Activated CD4-positive, CD25-positive, alpha-beta regulatory T cell treated with anti-CD3 and anti-CD28 coated beads, Interleukin-2, amount 50 U/mL, for 16 hours (primary cell): ENCODE results near the gene TIPRL.
"Not testable (repeated sequence)": the region's sequence is repeated elsewhere in the genome, so short reads cannot be mapped to it uniquely, and the experiment has no call there.

Experiments used
- DNase-seq: peaks from one replicate; pipeline ENCODE4 v3.0.0-alpha.2; 2020; ENCODE audit warnings: low read depth, low spot score

TIPRL gene

DNA sequence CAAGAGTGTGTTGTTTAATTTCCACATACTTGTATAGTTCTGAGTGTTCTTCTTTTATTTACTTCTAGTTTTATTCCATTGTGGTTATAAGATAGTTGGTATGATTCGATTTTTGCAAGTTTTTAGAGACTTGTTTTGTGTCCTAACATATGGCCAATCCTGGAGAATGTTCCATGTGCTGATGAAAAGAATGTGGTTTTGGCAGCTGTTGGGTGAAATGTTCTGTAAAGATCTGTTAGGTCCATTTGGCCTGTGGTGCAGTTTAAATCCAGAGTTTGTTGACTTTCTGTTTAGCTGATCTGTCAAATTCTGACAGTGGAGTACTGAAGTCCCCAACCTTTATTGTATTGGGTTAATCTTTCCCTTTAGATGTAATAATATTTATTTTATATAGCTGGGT lies 19.5 kb upstream of the TIPRL start:
- no peak for DNase-seq

- no peak for DNase-seq
Observed at GRCh38 chr1:168159979-168160378, 18.8 kb upstream of the TIPRL start.

DNA sequence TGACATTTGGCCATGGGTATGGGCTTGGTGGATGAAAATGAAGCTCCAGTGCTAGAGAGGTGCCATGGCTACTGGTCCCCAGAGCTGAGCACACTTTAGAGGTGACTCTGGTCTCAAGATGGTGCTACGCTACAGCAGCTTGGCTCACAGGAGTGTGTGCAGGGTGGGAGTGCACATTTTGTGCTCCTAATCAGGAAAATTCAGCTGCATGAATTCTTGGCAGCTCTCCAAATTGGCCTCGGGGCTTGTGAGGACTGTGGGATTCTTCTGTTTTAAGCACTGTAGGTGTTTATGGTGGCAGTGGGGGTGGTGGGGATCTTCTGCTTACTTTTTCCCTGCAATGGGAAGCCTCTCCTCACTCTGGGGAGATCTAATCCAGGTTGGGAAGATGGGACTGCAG lies 17.3 kb upstream of the TIPRL start:
- no peak for DNase-seq

- DNase-seq: no peak
Observed at GRCh38 chr1:168163670-168164069, 15.1 kb upstream of the TIPRL start.

DNA sequence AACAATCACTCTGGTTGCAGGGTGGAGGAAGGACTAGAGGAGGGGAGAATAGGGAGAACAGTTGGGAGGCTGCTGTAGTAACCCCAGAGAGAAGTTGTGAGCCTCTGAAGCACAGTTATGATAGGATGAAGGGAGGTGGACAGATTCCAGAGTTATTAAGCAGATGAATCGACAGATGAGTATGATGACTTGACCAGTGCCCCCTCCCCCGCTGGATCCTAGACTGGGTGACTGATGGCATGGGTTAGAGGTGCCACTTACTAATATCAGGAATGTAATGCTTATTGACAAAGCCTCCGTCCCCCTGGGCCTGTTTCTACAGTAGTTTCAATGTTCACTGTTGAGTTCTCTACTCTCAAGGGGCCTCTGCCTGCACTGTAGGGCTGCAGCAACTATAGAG lies 14.0 kb upstream of the TIPRL start:
- DNase-seq: no peak

- DNase-seq: no peak
Observed at GRCh38 chr1:168167806-168168205, 11.0 kb upstream of the TIPRL start.

DNA sequence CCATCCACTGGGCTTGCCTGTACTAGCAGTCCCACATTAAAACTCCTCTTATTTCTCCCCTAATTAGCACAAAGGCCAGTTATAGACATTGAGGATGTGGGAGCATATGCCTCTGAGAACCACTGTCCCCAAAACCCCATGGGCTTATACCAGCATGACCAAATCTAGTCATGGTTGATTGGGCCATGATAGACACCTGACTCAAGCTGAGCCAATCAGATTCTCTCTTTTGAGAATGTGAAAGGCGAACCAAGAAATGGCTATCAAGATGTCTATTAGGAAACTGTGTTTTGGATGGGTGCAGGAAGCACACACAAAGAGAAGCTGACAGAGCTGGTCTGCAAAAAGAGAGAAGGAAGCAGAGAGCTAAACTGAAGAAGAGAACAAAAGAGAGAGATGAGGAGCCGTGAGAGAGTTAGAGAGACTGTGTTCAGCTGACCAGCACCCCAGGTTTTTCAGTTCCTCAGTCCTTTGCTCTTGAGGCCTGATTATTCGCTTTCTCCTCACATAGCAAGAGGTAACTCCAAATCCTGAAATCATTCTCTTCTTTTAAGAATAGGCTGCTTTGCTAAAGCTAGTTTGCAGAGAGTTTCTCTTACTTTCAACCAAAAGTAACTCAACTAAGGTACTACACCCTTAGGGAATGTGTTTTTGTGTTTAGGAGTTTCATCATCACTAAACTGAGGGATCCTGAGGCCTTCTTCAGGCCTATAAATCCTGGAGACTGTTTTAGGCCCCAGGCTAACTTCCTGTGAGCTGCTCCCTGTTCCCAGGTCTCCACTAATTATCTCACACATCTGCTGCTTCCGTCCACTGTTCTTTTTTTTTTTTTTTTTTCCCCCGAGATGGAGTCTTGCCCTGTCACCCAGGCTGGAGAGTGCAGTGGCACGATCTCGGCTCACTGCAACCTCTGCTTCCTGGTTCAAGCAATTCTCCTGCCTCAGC lies 7.9 kb upstream of the TIPRL start:
- no peak for DNase-seq

- no peak for DNase-seq
Observed at GRCh38 chr1:168172250-168172915, 6.4 kb upstream of the TIPRL start.

GRCh38 chr1:168178227-168178637 lies 530 bp upstream of the TIPRL start:
- no peak for DNase-seq

GRCh38 chr1:168179438-168180147 lies 831 bp downstream of the TIPRL start:
- DNase-seq: no peak

GRCh38 chr1:168180148-168180524 lies 1.4 kb downstream of the TIPRL start:
- no peak for DNase-seq

GRCh38 chr1:168181063-168181720 lies 2.4 kb downstream of the TIPRL start:
- not testable (repeated sequence) for DNase-seq

DNA sequence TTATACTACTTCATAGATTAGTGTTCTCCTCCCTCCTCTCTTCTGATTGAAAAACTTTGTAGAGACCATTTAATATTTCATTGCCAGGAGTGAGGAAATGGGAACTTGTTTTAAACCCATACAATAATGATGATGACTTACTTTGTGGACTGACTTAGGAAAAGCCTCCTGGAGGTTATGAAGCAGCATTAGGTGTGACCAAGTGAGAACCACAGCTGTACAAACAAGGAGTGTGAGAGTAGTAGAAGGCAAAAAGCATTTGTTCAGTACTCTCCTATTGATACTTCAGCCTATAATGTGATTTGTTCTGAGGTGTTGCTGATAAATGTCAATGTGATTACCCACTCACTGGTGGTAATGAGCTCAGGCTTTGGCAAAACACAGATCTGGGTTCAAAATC lies 8.4 kb downstream of the TIPRL start:
- no peak for DNase-seq

DNA sequence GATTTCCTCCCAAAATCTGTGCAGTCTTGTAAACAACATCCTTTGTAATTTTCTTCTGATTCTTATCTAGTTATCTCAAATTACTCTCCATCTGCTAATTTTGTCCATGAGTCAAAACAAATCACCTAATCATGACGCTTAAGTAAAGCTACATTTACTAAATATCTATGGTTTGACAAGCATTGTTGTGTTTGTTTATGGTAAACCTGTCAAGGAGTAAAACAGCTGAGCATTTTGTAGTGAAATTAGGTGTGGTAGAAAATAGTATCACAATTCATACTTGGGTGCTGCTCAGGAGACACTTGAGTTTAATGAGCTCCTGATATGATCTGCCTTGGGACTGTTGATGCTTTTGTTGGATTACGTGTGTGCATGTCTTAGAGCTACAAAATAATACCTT lies 11.6 kb downstream of the TIPRL start:
- DNase-seq: no peak

DNA sequence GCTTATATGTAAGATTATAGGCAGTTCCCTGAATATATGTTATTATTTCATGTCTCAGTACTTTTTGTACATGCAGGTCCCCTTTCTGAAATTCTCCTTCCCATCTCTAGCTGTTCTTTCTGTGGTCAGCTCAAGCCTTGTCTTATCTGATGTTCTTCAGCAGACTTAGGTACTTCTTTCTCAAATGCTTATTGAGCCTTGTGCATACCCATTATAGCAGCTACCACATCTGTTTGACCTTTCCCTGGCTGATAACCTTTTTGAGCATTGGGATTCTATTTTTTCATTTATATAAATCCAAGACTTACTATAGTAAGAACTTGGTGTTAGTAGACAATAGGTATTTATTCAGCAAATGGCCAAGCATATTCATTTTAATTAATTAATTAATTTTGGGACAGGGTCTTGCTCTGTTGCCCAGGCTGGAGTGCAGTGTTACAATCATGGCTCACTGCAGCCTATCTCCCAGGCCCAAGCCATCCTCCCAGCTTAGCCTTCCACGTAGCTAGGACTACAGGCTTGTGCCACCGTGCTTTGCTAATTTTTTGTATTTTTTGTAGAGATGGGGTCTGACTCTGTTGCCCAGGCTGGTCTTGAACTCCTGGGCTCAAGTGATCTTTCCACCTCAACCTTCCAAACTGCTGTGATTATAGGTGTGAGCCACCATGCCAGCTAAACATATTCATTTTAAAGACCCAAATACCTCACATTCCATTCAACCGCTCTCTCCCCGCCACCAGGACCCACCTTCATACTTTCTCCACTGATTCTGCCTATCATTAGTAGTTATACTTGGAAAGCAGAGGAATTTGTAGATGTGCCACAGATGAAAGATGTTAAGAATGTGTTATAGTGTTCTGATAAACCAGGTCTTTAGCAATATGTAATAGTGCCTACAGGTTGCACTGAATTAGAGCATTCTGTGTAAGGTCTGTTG lies 16.7 kb downstream of the TIPRL start:
- DNase-seq: no peak

DNA sequence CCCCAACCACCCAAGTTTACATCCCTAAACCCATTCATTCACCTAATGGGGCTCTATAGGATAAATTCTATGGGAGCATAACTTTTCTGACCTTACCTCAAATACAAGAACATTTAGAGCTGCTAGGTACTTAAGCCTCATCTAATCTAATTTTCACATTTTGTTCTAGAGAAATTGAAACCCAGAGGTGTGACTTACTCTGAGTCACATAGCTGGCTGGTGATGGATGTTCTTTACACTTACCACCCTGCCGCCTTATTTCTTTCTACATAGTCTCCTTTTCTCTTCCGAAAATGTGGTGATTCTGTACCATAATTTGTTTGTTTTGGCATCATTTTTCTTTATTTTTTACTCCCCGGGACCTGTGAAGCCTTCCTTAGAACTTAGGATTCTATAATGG lies 20.3 kb downstream of the TIPRL start:
- DNase-seq: no peak

DNA sequence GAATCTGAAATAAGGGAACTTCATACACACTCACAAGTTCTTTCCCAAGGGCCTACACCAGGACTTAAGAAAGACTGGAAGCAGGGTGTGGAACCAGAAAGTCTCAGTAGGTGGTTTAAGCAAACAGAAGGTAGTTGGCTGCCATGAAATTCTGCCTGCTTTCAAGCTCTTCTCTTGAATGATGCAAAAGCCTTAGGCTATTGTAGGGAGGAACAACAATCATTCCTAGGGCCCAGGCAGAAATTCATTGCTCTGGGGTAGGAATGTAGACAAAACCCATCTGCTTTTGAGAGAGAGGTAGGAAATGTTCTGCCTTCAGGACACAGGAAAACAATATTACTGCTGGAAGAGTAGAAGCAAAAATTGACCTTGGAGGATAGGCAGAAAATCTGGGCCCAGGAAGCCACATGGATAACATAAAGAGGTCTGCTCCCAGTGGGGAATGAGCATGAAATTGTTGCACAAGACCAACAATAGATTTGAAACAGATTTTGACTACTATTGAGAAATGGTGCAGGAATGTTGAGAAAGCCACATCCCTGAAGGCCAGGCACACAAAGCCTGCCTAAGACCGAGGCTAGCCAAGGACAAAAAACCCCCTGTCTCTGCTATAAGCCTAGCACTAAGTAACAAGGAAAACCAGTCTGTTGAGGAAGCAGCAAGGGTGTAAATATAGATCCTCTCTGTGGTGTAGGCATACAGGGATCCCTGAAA lies 24.3 kb downstream of the TIPRL start:
- no peak for DNase-seq

GRCh38 chr1:168206111-168206510 lies 27.3 kb downstream of the TIPRL start:
- no peak for DNase-seq

- DNase-seq: not testable (repeated sequence)
Observed at GRCh38 chr1:168207673-168208072, 28.9 kb downstream of the TIPRL start.

GRCh38 chr1:168210312-168210711 lies 31.6 kb downstream of the TIPRL start:
- DNase-seq: no peak
